ENCODE results near the gene P2RX6.

DNA sequence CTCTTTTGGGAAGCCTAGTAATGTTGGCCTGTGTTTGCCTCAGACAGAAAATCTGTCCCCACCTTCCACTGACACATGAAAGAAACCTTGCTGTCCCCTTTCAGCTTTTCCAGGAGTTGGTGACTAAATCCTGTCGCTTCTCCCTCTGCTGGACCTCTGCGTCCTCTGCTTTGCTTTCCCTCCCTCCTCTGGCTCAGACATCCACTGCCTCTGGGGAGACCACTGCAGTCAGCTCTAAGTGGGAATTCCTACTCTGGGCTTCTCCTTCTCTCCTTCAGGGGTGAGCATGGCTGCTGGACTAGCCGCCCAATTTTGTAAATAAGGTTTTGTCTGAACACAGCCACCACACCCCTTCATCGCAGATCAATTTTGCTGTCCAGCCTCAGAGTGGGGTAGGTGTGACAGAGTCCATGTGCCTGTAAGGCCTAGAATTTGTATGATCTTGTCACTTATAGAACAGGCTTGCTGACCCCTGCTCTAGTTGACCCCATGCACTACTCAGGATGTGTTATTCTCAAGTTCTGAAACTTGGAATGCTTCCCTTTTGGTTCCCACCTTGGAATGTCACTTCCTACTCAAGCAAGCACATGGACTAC lies 53.8 kb downstream of the P2RX6 start:
- no peak for TF ChIP-seq CTCF (IDR thresholded peaks at IDR 0.05)
- TF ChIP-seq POLR2A (IDR thresholded peaks at IDR 0.05), result no peak

All from right lobe of liver (tissue), 4 donors.